ENCODE measurements around the gene ME3.

Gene ME3

GRCh38 chr11:86692317-86692716 lies 19.9 kb upstream of the ME3 start:
- no peak for DNase-seq

DNA sequence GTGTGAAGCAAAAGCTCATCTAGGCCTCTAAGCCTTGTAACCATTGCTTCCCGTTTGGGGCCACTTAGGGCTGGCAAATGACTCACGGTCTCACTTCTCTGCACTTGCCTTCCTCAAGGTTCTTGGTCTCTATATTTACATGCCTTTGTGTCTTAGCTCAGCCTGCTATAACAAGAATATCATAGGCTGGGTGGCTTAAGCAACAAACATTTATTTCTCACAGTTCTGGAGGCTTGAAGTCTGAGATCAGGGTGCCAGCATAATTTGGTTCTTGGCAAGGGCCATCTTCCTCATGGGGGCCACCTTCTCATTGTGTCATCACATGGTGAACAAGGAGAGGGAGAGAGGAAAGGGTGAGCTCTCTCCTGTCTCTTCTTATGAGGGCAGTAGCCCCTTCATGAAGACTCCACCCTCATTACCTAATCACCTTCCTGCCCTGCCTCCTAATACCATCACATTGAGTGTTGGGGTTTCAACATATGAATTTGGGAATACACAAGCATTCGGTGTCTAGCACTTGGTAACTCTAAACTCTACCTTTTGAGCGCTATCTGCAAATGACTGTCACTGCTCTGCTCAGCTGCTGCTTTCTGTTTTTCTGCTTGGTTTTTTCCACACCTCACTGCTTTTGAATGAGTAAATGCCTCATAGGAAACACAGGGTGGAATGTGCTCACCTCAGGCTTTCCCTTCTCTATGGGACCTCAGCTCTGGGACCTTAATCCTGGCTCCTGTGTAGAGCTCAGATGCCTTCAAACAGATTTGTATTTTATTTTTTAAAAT lies 16.2 kb upstream of the ME3 start:
- no peak for DNase-seq

DNA sequence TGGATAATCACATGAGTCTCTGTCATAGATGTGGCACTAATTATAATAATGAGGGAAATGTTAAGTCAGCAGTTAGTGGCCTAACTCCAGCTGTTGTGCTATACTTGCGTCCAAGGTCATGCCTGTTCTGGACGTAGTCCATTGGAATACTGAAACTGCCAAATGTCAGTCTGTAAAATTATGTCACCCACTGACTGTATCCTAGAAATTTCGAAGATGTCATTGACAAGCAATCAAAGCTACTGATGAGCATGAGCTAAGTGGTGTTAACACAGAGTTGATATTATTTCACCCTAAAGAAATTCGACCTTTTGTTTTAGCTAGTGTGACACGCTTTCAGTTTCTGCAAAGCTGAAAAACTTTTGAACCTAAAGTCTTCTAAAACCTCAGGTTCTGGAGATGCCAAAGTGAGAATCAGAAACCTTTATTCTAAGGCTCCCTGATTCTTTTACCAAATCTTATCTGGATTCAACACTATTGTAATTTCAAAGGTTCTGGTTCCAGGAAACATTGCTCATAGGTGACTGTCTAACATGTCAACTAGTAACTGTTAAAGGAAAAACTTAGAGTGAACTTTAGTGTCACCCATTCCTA lies 14.9 kb upstream of the ME3 start:
- DNase-seq: no peak

DNA sequence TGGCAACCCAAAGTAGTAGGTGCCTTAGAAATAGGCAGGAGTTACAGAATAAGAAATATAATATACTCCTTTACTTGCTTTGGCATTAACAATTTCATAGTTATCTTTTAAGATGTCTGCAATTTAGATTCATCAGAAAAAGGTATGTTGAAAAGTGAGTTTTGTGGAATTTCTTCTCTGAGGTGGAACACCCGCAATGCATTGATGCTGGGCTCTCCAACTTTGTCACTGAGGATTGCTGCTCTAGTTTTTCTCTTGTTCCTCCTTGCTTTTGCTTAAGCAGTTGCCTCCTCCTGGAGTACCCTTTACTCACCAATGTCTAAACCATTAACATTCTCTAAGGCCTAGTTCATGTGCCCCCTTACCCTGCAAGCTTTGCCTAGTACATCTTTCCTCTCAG lies 14.1 kb upstream of the ME3 start:
- DNase-seq: no peak

- DNase-seq: no peak
These were observed 9.0 kb upstream of the ME3 start for GRCh38 chr11:86681483-86681756.

GRCh38 chr11:86680716-86681482 lies 8.5 kb upstream of the ME3 start:
- no peak for DNase-seq

- DNase-seq: no peak
These were observed 6.4 kb upstream of the ME3 start for GRCh38 chr11:86678823-86679222.

- DNase-seq: no peak
These were observed 5.9 kb upstream of the ME3 start for GRCh38 chr11:86678296-86678695.

- no peak for DNase-seq
These were observed 4.2 kb upstream of the ME3 start for GRCh38 chr11:86676533-86677154.

GRCh38 chr11:86676010-86676409 lies 3.6 kb upstream of the ME3 start:
- no peak for DNase-seq

- DNase-seq: no peak
These were observed 2.6 kb upstream of the ME3 start for GRCh38 chr11:86675017-86675416.

GRCh38 chr11:86673872-86674750 lies 1.7 kb upstream of the ME3 start:
- no peak for DNase-seq

DNA sequence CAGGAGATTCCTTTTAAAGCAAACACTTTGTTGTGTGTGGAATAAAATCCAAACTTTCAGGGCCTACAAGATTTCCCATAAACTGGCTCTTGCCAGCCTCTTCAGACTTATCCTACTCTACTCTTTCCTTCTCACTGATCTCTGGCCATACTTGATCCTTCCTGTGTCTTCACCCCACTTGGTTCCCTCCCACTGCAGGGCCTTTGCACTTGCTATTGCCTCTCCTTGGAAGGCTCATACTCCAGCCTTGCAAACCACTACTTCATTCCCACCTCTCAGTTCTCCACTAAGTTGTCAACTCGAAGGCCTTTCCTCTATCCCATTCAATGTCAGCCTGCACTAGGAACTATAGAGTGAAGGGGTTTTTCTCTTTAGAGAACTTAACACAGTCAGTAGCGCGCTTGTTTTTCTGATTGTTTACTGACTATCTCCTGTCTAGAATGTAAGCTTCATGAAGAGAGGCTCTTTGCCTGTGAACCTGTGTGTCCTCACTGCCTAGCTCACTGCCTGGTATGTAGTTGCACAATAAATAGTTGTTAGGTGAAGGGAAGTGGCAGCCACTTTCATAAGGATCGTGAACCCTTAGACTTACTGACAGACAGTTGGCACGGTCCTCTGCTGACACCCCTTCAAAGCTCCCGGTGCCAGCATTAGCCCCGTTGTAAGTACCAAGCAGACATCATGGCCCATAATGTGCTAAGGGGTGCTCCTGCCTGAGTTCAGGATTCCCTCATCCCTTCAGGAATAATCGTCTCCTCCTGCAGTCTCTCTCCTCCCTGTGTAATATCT lies 833 bp upstream of the ME3 start:
- no peak for DNase-seq

GRCh38 chr11:86671531-86672006 lies 847 bp downstream of the ME3 start:
- DNase-seq: no peak

- no peak for DNase-seq
These were observed 1.5 kb downstream of the ME3 start for GRCh38 chr11:86670911-86671310.

DNA sequence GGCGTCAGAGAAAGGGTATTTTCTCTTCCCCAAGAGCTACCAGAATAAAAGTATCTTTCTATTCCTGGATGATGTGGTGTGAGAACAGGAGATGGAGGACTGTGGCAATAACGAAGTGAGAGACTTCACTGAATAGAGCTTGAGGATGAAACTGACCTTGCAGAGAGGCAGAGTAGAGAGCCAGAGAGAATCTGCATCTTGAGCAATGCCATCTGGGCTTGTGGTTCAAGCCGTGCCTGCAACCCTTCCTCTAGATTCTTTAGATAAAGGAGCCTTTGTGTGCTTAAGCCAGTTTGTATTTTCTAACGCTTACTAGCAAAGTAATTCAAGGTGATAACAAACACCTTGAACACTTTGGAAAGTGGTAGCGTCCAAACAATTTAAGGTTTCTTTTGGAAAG lies 2.2 kb downstream of the ME3 start:
- DNase-seq: no peak

- DNase-seq: no peak
These were observed 3.0 kb downstream of the ME3 start for GRCh38 chr11:86669424-86669823.

DNA sequence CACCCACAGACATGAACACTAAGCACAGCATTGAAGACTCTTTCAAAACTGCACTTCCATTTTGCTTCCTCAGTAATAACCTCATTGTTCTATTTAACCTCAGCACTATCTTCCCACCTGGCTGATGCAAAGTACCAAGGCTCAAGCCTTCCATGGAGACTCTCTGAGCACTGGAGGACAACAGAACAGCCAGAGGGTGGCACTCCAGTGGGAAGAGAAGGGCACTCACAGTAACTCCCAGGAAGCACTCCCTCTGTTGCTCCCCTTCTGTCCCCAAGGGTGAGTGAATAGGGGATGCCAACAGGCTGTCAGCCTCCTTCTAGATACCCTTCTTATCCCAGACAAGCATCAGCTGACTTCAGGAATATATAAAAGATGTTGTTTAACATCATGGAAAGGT lies 3.5 kb downstream of the ME3 start:
- DNase-seq: no peak

GRCh38 chr11:86666193-86666592 lies 6.2 kb downstream of the ME3 start:
- no peak for DNase-seq

GRCh38 chr11:86664930-86665329 lies 7.5 kb downstream of the ME3 start:
- no peak for DNase-seq

GRCh38 chr11:86663761-86664160 lies 8.7 kb downstream of the ME3 start:
- no peak for DNase-seq

GRCh38 chr11:86663291-86663690 lies 9.1 kb downstream of the ME3 start:
- DNase-seq: no peak
